Cardiac muscle cell (in vitro differentiated cells and primary cell): ENCODE measurements around the gene GAMT. TPM values are rescaled to one million over a fixed set of nuclear protein-coding genes. Genes with fewer than 3 reads are reported as not detected.

Experiments used
- DNase-seq, 2 donors: peaks; one replicate each; pipeline versions ENCODE4 v3.0.0 to v3.0.0-alpha.2; 2010 to 2017; ENCODE audit warnings: low read depth in 1 of 2, low spot score in 1 of 2
- H3K27ac ChIP-seq: fragments of 200-600 bp; sonication (generic); 2 replicates; pipeline ENCODE4 v1.5.1; 2016
- H3K27me3 ChIP-seq: fragments of 200-600 bp; sonication (generic); 2 replicates; pipeline ENCODE4 v1.6.0; 2016; ENCODE audit warnings: control low read depth
- H3K36me3 ChIP-seq: fragments of 200-600 bp; sonication (generic); 2 replicates; pipeline ENCODE4 v1.5.1; 2016; ENCODE audit warnings: control low read depth
- H3K4me1 ChIP-seq: fragments of 200-600 bp; sonication (generic); 2 replicates; pipeline ENCODE4 v1.8.1; 2017; ENCODE audit warnings: low read depth, mild to moderate bottlenecking, mixed run types
- H3K4me3 ChIP-seq: fragments of 200-600 bp; sonication (generic); 2 replicates; pipeline ENCODE4 v1.5.1; 2016; ENCODE audit warnings: mild to moderate bottlenecking
- H3K9me3 ChIP-seq: fragments of 200-600 bp; sonication (generic); 2 replicates; pipeline ENCODE4 v1.5.1; 2017; ENCODE audit warnings: low read depth, mild to moderate bottlenecking, control low read depth
- polyA plus RNA-seq: library from polyadenylated mRNA; unstranded; fragments of >200 nt; fragmentation: Nextera tagmentation; extraction: Ambion mirVana; gene quantifications from 2 replicates; pipeline ENCODE4 v1.2.1, GENCODE V29; 2016
- total RNA-seq: library from RNA; depleted of rRNA; stranded (reverse); fragments of >200 nt; gene quantifications from 2 replicates; pipeline ENCODE4 v1.2.3, GENCODE V29; 2016
- TF ChIP-seq, protein P1 (sequence below): IDR thresholded peaks from 2 replicates; pipeline ENCODE4 v1.5.1; 2012; ENCODE audit warnings: low read depth, mild to moderate bottlenecking, low read length

The GAMT gene
- total and polyA plus RNA-seq, 2 experiments from 2014 or later = 180 to 231 TPM

DNA sequence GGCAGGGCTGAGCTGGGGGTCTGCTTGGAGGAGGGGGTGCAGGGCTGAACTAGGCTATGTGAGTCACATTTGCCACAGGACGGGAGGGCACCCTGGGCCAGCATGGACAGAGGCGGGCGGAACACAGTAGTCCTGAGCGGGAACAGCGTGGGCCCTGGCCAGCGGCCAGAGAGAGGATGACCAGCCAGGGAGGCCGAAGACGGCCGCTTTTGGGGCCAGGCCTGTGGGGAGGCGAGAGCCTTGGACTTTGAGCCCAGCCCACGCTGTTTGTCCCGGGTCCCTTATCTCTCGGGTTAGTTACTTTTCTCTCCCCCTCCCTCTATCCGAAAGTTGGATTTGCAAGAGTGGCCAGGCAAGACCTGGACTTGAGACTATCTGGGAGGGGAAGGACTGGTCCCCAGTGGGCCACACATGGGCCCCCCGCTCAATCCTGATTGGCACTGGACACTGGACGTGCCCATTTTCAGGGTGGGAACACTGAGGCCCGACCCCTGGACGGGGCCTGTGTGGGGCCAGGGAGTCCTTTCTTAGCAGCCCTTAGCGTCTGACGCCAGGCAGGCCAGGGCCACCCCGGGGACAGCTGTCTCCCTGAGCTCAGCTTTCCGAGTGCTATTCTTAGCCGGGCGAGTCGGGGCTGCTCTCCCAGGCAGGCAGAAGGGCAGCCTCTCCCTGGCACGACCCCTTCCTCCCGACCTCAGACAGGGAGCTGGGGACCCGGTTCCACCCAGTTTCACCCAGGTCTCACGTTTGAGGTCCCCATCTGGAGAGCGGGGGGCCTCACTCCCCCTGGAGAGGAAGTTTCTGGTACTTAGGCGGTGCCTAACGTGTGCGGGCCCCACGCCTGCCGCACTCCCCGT, 833 bp downstream of the GAMT start:
- Histone ChIP-seq H3K9me3 (no peaks in the 10 kb centered on the region), H3K36me3 (peaks cover 2% of the 10 kb centered on the region), H3K4me3 (peak overlapping the region; percentile 86), H3K27ac (peak overlapping the region; percentile 67), H3K4me1 (peaks cover 5% of the 10 kb centered on the region), H3K27me3 (no peaks in the 10 kb centered on the region)
- DNase-seq = peak; percentile 22 to 80
- TF ChIP-seq, protein P1, sequence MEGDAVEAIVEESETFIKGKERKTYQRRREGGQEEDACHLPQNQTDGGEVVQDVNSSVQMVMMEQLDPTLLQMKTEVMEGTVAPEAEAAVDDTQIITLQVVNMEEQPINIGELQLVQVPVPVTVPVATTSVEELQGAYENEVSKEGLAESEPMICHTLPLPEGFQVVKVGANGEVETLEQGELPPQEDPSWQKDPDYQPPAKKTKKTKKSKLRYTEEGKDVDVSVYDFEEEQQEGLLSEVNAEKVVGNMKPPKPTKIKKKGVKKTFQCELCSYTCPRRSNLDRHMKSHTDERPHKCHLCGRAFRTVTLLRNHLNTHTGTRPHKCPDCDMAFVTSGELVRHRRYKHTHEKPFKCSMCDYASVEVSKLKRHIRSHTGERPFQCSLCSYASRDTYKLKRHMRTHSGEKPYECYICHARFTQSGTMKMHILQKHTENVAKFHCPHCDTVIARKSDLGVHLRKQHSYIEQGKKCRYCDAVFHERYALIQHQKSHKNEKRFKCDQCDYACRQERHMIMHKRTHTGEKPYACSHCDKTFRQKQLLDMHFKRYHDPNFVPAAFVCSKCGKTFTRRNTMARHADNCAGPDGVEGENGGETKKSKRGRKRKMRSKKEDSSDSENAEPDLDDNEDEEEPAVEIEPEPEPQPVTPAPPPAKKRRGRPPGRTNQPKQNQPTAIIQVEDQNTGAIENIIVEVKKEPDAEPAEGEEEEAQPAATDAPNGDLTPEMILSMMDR = no peak

DNA sequence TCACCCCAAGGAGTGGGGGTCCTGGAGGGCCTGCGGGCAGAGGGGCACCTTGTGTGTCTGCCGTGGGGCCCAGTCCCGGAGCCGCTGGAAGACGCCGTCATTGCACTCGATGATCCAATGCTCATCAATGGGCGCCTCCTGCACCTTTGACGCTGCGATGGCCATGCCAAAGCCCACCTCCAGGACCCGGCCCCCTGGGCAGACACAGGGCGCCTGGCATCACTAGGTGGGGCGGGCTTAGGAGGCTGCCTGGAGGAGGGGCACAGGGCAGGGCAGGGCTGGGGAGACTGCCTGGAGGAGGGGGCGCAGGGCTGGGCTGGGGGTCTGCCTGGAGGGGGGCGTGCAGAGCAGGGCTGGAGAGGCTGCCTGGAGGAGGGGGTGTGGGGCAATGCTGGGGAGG, 1.6 kb downstream of the GAMT start:
- Histone ChIP-seq H3K9me3 (no peaks in the 10 kb centered on the region), H3K36me3 (peaks cover 2% of the 10 kb centered on the region), H3K4me3 (no peak overlapping the region), H3K27me3 (no peaks in the 10 kb centered on the region), H3K27ac (no peak overlapping the region), H3K4me1 (peaks cover 5% of the 10 kb centered on the region)
- TF ChIP-seq, protein P1 = no peak
- DNase-seq = no peak

DNA sequence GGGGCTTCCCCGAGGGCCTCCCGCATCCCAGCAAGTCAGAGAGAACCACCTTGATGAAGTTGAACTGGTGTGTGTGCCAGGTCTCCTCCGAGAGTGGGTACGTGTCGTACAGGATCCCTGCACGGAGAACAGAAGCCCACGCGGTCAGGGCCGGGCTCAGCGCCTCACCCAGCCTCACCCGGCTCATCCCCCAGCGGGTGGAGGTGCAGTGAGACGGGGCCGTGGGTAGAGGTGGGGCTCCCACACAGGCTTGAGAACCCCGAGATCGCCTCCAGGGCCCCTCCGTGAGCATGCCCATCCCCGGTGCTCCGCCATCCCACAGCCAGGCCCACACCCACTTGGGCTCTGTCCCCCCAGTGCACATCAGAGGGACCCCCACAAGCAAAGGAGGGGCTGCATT, 2.3 kb downstream of the GAMT start:
- Histone ChIP-seq H3K4me1 (peaks cover 5% of the 10 kb centered on the region), H3K36me3 (peaks cover 2% of the 10 kb centered on the region), H3K27ac (no peak overlapping the region), H3K4me3 (no peak overlapping the region), H3K9me3 (no peaks in the 10 kb centered on the region), H3K27me3 (no peaks in the 10 kb centered on the region)
- no peak for DNase-seq
- TF ChIP-seq, protein P1 = no peak

DNA sequence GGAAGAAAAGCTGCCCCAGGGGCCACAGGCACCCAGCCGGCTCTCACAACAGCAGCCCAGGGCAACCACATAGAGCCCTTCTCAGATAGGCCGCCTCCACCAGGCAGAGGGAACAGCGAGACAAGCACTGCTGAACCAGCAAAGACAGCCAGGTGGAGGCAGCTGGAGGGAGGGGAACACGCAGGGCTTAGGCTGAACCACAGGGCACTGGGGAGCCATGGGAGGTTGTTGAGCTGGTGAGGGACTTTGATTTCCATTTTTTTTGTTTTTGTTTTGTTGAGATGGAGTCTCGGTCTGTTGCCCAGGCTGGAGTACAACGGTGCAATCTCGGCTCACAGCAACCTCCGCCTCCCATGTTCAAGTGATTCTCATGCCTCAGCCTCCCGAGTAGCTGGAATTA, 3.5 kb downstream of the GAMT start:
- Histone ChIP-seq H3K4me1 (peaks cover 5% of the 10 kb centered on the region), H3K27me3 (no peaks in the 10 kb centered on the region), H3K36me3 (peaks cover 2% of the 10 kb centered on the region), H3K9me3 (no peaks in the 10 kb centered on the region), H3K4me3 (no peak overlapping the region), H3K27ac (no peak overlapping the region)
- TF ChIP-seq, protein P1 = no peak
- no peak for DNase-seq

DNA sequence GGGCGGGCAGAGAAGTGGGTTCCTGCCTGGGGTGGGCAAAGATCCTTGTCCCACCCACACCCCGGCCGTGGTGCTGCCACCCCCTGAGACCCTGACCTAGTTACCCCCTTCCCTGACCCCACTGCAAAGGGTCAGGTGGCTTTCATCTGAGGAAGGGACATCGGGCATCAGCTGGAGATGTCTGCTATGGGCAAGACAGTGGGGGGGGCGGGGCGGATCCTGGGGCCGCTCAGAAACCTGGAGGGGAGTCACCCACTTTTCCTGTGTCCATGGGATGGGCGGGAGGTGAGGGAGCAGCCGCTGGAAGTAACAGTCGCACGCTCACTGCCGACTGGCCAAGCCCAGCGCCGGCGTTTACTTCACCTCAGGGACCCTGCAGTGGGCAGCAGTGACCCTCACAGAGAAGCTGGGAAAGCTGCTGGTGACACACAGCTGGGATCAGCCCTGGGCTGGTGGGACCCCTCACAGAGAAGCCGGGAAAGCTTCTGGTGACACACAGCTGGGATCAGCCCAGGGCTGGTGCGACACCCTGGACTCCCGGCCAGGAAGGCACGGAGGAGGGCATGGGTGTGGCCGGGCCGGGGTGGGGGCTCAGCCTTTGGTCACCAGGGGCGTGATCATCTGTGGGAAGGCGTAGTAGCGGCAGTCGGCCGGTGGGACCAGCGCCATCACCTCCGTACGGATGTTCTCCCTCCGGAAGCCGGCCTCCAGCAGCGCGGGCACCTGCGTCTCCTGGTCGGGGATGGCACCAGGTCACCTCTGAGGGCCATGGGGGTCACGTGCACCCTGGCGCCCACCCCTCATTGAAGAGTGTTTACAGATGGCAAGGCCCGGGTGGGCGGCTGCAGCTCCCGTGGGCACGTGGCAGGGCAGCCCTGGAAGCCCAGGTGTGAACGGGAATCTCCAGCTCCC, 4.3 kb downstream of the GAMT start:
- Histone ChIP-seq H3K36me3 (peaks cover 10% of the 10 kb centered on the region), H3K4me1 (peaks cover 5% of the 10 kb centered on the region), H3K27me3 (no peaks in the 10 kb centered on the region), H3K9me3 (no peaks in the 10 kb centered on the region), H3K4me3 (no peak overlapping the region), H3K27ac (no peak overlapping the region)
- TF ChIP-seq, protein P1 = no peak
- no peak for DNase-seq
